Muscle of arm (tissue), 12 donors: ENCODE results near the gene PAM. TPM values are rescaled to one million over a fixed set of nuclear protein-coding genes. Genes with fewer than 3 reads are reported as not detected.

Experiments used
- DNase-seq: peaks from one replicate; pipeline ENCODE4 v3.0.0-alpha.2; 2013
- polyA plus RNA-seq, 12 donors: library from polyadenylated mRNA; unstranded; fragments of 120-200 nt; gene quantifications; one replicate each; pipeline ENCODE4 v1.2.1, GENCODE V29; 2013; ENCODE audit not compliant: insufficient read length in 12 of 12

PAM gene
- polyA plus RNA-seq, 12 donors, result 84.0 to 163 (median 131) TPM; not detected in 1

- DNase-seq, result peak; percentile 65
These were observed 102.1 kb downstream of the PAM start for GRCh38 chr5:102857076-102857818.

GRCh38 chr5:102858221-102858620 is 103.1 kb downstream of the PAM start:
- DNase-seq, result no peak

- no peak for DNase-seq
These were observed 103.7 kb downstream of the PAM start for GRCh38 chr5:102858808-102859207.

GRCh38 chr5:102860035-102860434 is 104.9 kb downstream of the PAM start:
- no peak for DNase-seq

- DNase-seq, result no peak
These were observed 108.0 kb downstream of the PAM start for GRCh38 chr5:102863058-102863457.

- DNase-seq, result no peak
These were observed 108.9 kb downstream of the PAM start for GRCh38 chr5:102863764-102864560.

- DNase-seq, result no peak
These were observed 110.0 kb downstream of the PAM start for GRCh38 chr5:102865171-102865509.

- DNase-seq, result peak; percentile 86
These were observed 110.6 kb downstream of the PAM start for GRCh38 chr5:102865510-102866236.

- DNase-seq, result peak; percentile 62
These were observed 111.1 kb downstream of the PAM start for GRCh38 chr5:102866237-102866600.

GRCh38 chr5:102867992-102868662 is 113.0 kb downstream of the PAM start:
- no peak for DNase-seq

GRCh38 chr5:102869230-102869629 is 114.1 kb downstream of the PAM start:
- DNase-seq, result no peak

- no peak for DNase-seq
These were observed 118.4 kb downstream of the PAM start for GRCh38 chr5:102873379-102873932.

- DNase-seq, result no peak
These were observed 118.9 kb downstream of the PAM start for GRCh38 chr5:102874054-102874453.

- peak; percentile 24 for DNase-seq
These were observed 120.6 kb downstream of the PAM start for GRCh38 chr5:102875721-102876123.

- DNase-seq, result no peak
These were observed 121.5 kb downstream of the PAM start for GRCh38 chr5:102876610-102877009.

GRCh38 chr5:102879741-102880140 is 124.6 kb downstream of the PAM start:
- DNase-seq, result no peak

- no peak for DNase-seq
These were observed 131.5 kb downstream of the PAM start for GRCh38 chr5:102886586-102886985.

GRCh38 chr5:102888483-102888882 is 133.4 kb downstream of the PAM start:
- no peak for DNase-seq

- DNase-seq, result no peak
These were observed 133.9 kb downstream of the PAM start for GRCh38 chr5:102889033-102889432.

- DNase-seq, result no peak
These were observed 135.0 kb downstream of the PAM start for GRCh38 chr5:102890133-102890532.

GRCh38 chr5:102891175-102891574 is 136.1 kb downstream of the PAM start:
- DNase-seq, result no peak

GRCh38 chr5:102893942-102894341 is 138.8 kb downstream of the PAM start:
- DNase-seq, result no peak
